ENCODE data around the gene USP47.

Gene USP47

GRCh38 chr11:11964774-11965150 is 123.0 kb downstream of the USP47 start:
- no peak overlapping the region for H3K4me3 ChIP-seq (ENCODE audit: low read length)
- H3K27ac ChIP-seq (ENCODE audit: low read depth, low read length), result no peak overlapping the region
- no peak overlapping the region for H3K4me2 ChIP-seq (ENCODE audit: low read length)
- H3K9me3 ChIP-seq (ENCODE audit: control insufficient read depth, insufficient read depth, low read length), result no peaks in the 10 kb centered on the region
- no peaks in the 10 kb centered on the region for H3K36me3 ChIP-seq (ENCODE audit: control insufficient read depth, low read length)
- TF ChIP-seq CTCF (IDR thresholded peaks at IDR 0.05; ENCODE audit: low read depth, low read length, poor library complexity, severe bottlenecking) (no peak), EZH2phosphoT487 (IDR thresholded peaks at IDR 0.05; ENCODE audit: borderline replicate concordance, low read length) (no peak)
- H3F3A ChIP-seq (ENCODE audit: control insufficient read depth, insufficient read depth), result no peaks in the 10 kb centered on the region
- no peaks in the 10 kb centered on the region for H3K4me1 ChIP-seq (ENCODE audit: control insufficient read depth, low read length)
- H3K9me2 ChIP-seq (replicated peaks; ENCODE audit: control insufficient read depth, low read length), result no peaks in the 10 kb centered on the region
- peaks cover 9% of the 10 kb centered on the region for H3K27me3 ChIP-seq (ENCODE audit: control insufficient read depth, low read length)
- H4K20me1 ChIP-seq (ENCODE audit: control insufficient read depth, insufficient read depth, low read depth, low read length), result no peaks in the 10 kb centered on the region
- H3K79me2 ChIP-seq (ENCODE audit: control insufficient read depth, low read length), result no peaks in the 10 kb centered on the region

- H3K4me1 ChIP-seq (ENCODE audit: control insufficient read depth, low read length), result no peaks in the 10 kb centered on the region
- peaks cover 9% of the 10 kb centered on the region for H3K27me3 ChIP-seq (ENCODE audit: control insufficient read depth, low read length)
- H3K4me3 ChIP-seq (ENCODE audit: low read length), result no peak overlapping the region
- no peak overlapping the region for H3K4me2 ChIP-seq (ENCODE audit: low read length)
- no peaks in the 10 kb centered on the region for H3K9me3 ChIP-seq (ENCODE audit: control insufficient read depth, insufficient read depth, low read length)
- H3K79me2 ChIP-seq (ENCODE audit: control insufficient read depth, low read length), result no peaks in the 10 kb centered on the region
- no peak overlapping the region for H3K27ac ChIP-seq (ENCODE audit: low read depth, low read length)
- no peaks in the 10 kb centered on the region for H4K20me1 ChIP-seq (ENCODE audit: control insufficient read depth, insufficient read depth, low read depth, low read length)
- no peak for TF ChIP-seq CTCF (IDR thresholded peaks at IDR 0.05; ENCODE audit: low read depth, low read length, poor library complexity, severe bottlenecking)
- no peak for TF ChIP-seq EZH2phosphoT487 (IDR thresholded peaks at IDR 0.05; ENCODE audit: borderline replicate concordance, low read length)
- H3K9me2 ChIP-seq (replicated peaks; ENCODE audit: control insufficient read depth, low read length), result no peaks in the 10 kb centered on the region
- no peaks in the 10 kb centered on the region for H3F3A ChIP-seq (ENCODE audit: control insufficient read depth, insufficient read depth)
- no peaks in the 10 kb centered on the region for H3K36me3 ChIP-seq (ENCODE audit: control insufficient read depth, low read length)
These were observed 123.4 kb downstream of the USP47 start for GRCh38 chr11:11965192-11965591.

GRCh38 chr11:11965656-11966353 is 124.0 kb downstream of the USP47 start:
- peaks cover 9% of the 10 kb centered on the region for H3K27me3 ChIP-seq (ENCODE audit: control insufficient read depth, low read length)
- no peaks in the 10 kb centered on the region for H3K36me3 ChIP-seq (ENCODE audit: control insufficient read depth, low read length)
- H3K4me2 ChIP-seq (ENCODE audit: low read length), result no peak overlapping the region
- no peak overlapping the region for H3K27ac ChIP-seq (ENCODE audit: low read depth, low read length)
- TF ChIP-seq EZH2phosphoT487 (IDR thresholded peaks at IDR 0.05; ENCODE audit: borderline replicate concordance, low read length), result no peak
- TF ChIP-seq CTCF (IDR thresholded peaks at IDR 0.05; ENCODE audit: low read depth, low read length, poor library complexity, severe bottlenecking), result no peak
- no peaks in the 10 kb centered on the region for H3K79me2 ChIP-seq (ENCODE audit: control insufficient read depth, low read length)
- no peaks in the 10 kb centered on the region for H4K20me1 ChIP-seq (ENCODE audit: control insufficient read depth, insufficient read depth, low read depth, low read length)
- no peaks in the 10 kb centered on the region for H3K4me1 ChIP-seq (ENCODE audit: control insufficient read depth, low read length)
- no peak overlapping the region for H3K4me3 ChIP-seq (ENCODE audit: low read length)
- H3F3A ChIP-seq (ENCODE audit: control insufficient read depth, insufficient read depth), result no peaks in the 10 kb centered on the region
- no peaks in the 10 kb centered on the region for H3K9me2 ChIP-seq (replicated peaks; ENCODE audit: control insufficient read depth, low read length)
- H3K9me3 ChIP-seq (ENCODE audit: control insufficient read depth, insufficient read depth, low read length), result no peaks in the 10 kb centered on the region

Data from DOHH2 (cell line).